GM20431 (cell line): ENCODE results near the gene CEACAM21.
"Not testable (repeated sequence)": the region's sequence is repeated elsewhere in the genome, so short reads cannot be mapped to it uniquely, and the experiment has no call there.

Source experiments
- in situ Hi-C: fragments of 300-500 bp; cut with MseI, MboI; formaldehyde crosslinking; loops from one replicate; pipeline ENCODE4 v1.15.0; 2020; ENCODE audit warnings: low sequenced_read_pairs; ENCODE audit not compliant: unreplicated experiment

The CEACAM21 gene

GRCh38 chr19:41582577-41583182 is 6.7 kb downstream of the CEACAM21 start:
- in situ Hi-C loops: not testable (repeated sequence)

- in situ Hi-C loops: no loop called here
Measured at GRCh38 chr19:41584260-41584810, 8.4 kb downstream of the CEACAM21 start.

GRCh38 chr19:41584931-41585330 is 9.0 kb downstream of the CEACAM21 start:
- in situ Hi-C loops: no loop called here

GRCh38 chr19:41586064-41586463 is 10.1 kb downstream of the CEACAM21 start:
- in situ Hi-C loops: no loop called here

GRCh38 chr19:41587101-41587837 is 11.3 kb downstream of the CEACAM21 start:
- in situ Hi-C loops: no loop called here

GRCh38 chr19:41587838-41588210 is 11.9 kb downstream of the CEACAM21 start:
- in situ Hi-C loops: no loop called here

GRCh38 chr19:41588497-41589209 is 12.7 kb downstream of the CEACAM21 start:
- in situ Hi-C loops: no loop called here

GRCh38 chr19:41589371-41589770 is 13.4 kb downstream of the CEACAM21 start:
- in situ Hi-C loops: no loop called here

GRCh38 chr19:41590936-41591335 is 15.0 kb downstream of the CEACAM21 start:
- in situ Hi-C loops: no loop called here

- in situ Hi-C loops: no loop called here
Measured at GRCh38 chr19:41591951-41592562, 16.1 kb downstream of the CEACAM21 start.

GRCh38 chr19:41595258-41595889 is 19.4 kb downstream of the CEACAM21 start:
- in situ Hi-C loops: no loop called here

GRCh38 chr19:41595890-41596280 is 19.9 kb downstream of the CEACAM21 start:
- in situ Hi-C loops: no loop called here

- in situ Hi-C loops: no loop called here
Measured at GRCh38 chr19:41597600-41598041, 21.7 kb downstream of the CEACAM21 start.

- in situ Hi-C loops: no loop called here
Measured at GRCh38 chr19:41599175-41599966, 23.4 kb downstream of the CEACAM21 start.

GRCh38 chr19:41601771-41602170 is 25.8 kb downstream of the CEACAM21 start:
- in situ Hi-C loops: no loop called here

GRCh38 chr19:41604831-41605230 is 28.9 kb downstream of the CEACAM21 start:
- in situ Hi-C loops: no loop called here

GRCh38 chr19:41606215-41606837 is 30.4 kb downstream of the CEACAM21 start:
- in situ Hi-C loops: no loop called here

GRCh38 chr19:41607668-41608067 is 31.7 kb downstream of the CEACAM21 start:
- in situ Hi-C loops: no loop called here

- in situ Hi-C loops: no loop called here
Measured at GRCh38 chr19:41610789-41611188, 34.8 kb downstream of the CEACAM21 start.
